T follicular helper cell (primary cell): ENCODE measurements around the gene COPE.

ENCODE experiments used
- DNase-seq: peaks from one replicate; pipeline ENCODE4 v3.0.0-alpha.2; 2020; ENCODE audit warnings: low read depth

The COPE gene

GRCh38 chr19:18867751-18868150 lies 51.4 kb downstream of the COPE start:
- DNase-seq = no peak

GRCh38 chr19:18867199-18867598 lies 52.0 kb downstream of the COPE start:
- no peak for DNase-seq

GRCh38 chr19:18866800-18867123 lies 52.4 kb downstream of the COPE start:
- no peak for DNase-seq

- DNase-seq = peak; percentile 45
Measured at GRCh38 chr19:18865973-18866799, 53.0 kb downstream of the COPE start.

GRCh38 chr19:18865106-18865972 lies 53.8 kb downstream of the COPE start:
- DNase-seq = no peak

- no peak for DNase-seq
Measured at GRCh38 chr19:18863843-18864362, 55.3 kb downstream of the COPE start.

- no peak for DNase-seq
Measured at GRCh38 chr19:18862976-18863842, 56.0 kb downstream of the COPE start.

- DNase-seq = no peak
Measured at GRCh38 chr19:18861917-18862316, 57.3 kb downstream of the COPE start.

- DNase-seq = no peak
Measured at GRCh38 chr19:18861235-18861634, 58.0 kb downstream of the COPE start.

GRCh38 chr19:18860725-18861124 lies 58.5 kb downstream of the COPE start:
- no peak for DNase-seq

GRCh38 chr19:18860302-18860700 lies 58.9 kb downstream of the COPE start:
- DNase-seq = no peak

GRCh38 chr19:18859676-18860301 lies 59.4 kb downstream of the COPE start:
- no peak for DNase-seq

- no peak for DNase-seq
Measured at GRCh38 chr19:18858906-18859646, 60.1 kb downstream of the COPE start.

- DNase-seq = no peak
Measured at GRCh38 chr19:18857223-18857622, 62.0 kb downstream of the COPE start.

GRCh38 chr19:18856385-18857126 lies 62.6 kb downstream of the COPE start:
- no peak for DNase-seq

- DNase-seq = no peak
Measured at GRCh38 chr19:18855647-18856384, 63.4 kb downstream of the COPE start.

- DNase-seq = no peak
Measured at GRCh38 chr19:18854982-18855381, 64.2 kb downstream of the COPE start.

GRCh38 chr19:18853755-18854427 lies 65.3 kb downstream of the COPE start:
- no peak for DNase-seq

- no peak for DNase-seq
Measured at GRCh38 chr19:18852648-18853047, 66.5 kb downstream of the COPE start.
